AG09319 (cell line): Measurements from ENCODE around the gene KRTAP9-6.
"Not testable (repeated sequence)": the region's sequence is repeated elsewhere in the genome, so short reads cannot be mapped to it uniquely, and the experiment has no call there.

ENCODE experiments used
- DNase-seq: peaks from one replicate; pipeline ENCODE4 v3.0.0-alpha.2; 2010; ENCODE audit warnings: low read depth; ENCODE audit errors: extremely low read depth
- TF ChIP-seq, protein P1 (sequence below): IDR thresholded peaks from 2 replicates; pipeline ENCODE4 v1.5.1; 2011; ENCODE audit warnings: low read depth, mild to moderate bottlenecking, inconsistent platforms, low read length, moderate library complexity

The KRTAP9-6 gene, protein sequence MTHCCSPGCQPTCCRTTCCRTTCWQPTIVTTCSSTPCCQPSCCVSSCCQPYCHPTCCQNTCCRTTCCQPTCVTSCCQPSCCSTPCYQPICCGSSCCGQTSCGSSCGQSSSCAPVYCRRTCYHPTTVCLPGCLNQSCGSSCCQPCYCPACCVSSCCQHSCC

GRCh38 chr17:41265078-41265477, at the start of gene KRTAP9-6:
Gene KRTAP9-6, plus strand, starts transcription at chr17:41265378. Its CDS starts 0 bp downstream, at chr17:41265378.
- TF ChIP-seq, protein P1, sequence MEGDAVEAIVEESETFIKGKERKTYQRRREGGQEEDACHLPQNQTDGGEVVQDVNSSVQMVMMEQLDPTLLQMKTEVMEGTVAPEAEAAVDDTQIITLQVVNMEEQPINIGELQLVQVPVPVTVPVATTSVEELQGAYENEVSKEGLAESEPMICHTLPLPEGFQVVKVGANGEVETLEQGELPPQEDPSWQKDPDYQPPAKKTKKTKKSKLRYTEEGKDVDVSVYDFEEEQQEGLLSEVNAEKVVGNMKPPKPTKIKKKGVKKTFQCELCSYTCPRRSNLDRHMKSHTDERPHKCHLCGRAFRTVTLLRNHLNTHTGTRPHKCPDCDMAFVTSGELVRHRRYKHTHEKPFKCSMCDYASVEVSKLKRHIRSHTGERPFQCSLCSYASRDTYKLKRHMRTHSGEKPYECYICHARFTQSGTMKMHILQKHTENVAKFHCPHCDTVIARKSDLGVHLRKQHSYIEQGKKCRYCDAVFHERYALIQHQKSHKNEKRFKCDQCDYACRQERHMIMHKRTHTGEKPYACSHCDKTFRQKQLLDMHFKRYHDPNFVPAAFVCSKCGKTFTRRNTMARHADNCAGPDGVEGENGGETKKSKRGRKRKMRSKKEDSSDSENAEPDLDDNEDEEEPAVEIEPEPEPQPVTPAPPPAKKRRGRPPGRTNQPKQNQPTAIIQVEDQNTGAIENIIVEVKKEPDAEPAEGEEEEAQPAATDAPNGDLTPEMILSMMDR: no peak
- no peak for DNase-seq

DNA sequence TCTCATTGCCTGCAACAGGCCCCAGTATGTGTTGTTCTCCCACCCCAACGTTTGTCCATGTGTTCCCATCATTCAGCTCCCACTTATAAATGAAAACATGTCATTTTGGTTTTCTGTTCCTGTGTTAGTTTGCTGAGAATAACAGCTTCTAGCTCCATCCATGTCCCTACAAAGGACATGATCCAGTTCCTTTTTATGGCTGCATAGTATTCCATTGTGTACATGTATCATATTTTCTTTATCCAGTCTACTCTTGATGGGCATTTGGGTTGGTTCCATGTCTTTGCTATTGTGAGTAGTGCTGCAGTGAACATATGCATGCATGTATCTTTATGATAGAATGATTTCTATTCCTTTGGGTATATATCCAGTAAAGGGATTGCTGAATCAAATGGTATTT, 49.5 kb upstream of the KRTAP9-6 start:
- DNase-seq: no peak
- TF ChIP-seq, protein P1: no peak

DNA sequence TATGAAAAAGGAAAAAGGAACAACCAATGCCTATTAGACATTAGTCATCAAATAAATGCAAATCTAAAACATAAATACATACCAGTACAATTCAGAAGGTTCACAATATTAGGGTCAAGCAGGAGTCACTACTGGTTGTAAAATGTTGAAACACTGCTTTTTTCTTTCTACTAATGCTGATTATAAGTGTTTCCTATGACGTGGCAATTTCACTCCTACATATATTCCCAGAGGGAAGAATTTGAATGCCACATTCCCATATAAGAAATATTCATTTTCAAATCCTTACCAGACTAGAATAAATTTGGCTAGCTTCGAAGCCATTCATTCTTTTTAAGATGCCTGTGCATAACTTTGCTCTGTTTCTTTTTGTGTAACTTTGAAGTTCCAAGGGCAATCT, 41.4 kb upstream of the KRTAP9-6 start:
- DNase-seq: no peak
- TF ChIP-seq, protein P1: no peak

- TF ChIP-seq, protein P1: no peak
These were observed 39.1 kb upstream of the KRTAP9-6 start for GRCh38 chr17:41226051-41226450.

GRCh38 chr17:41226598-41227095, 38.5 kb upstream of the KRTAP9-6 start, which contains the start of gene KRTAP9-2:
Gene KRTAP9-2, plus strand, starts transcription at chr17:41226648. Its CDS starts 7 bp downstream, at chr17:41226655.
- DNase-seq: not testable (repeated sequence)

More at GRCh38 chr17:41226051-41226450, 39.1 kb upstream of the KRTAP9-6 start:
- DNase-seq: no peak

DNA sequence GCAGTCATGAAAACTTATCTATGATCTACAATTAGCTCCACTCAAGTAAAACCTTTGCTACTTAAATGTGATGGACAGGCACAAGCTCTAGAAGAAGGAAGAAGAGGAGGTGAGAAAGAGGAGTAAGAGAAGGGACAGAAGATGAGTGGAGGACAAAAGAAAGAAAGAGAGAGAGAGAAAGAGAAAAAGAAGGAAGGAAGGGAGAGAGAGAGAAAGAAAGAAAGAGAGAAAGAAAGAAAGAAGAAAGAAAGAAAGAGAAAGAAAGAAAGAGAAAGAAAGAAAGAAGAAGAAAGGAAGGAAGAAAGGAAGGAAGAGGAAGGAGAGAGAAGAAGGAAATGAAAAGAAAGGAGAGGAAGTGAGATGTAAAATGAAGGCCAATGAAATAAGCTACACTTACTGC, 35.1 kb upstream of the KRTAP9-6 start:
- TF ChIP-seq, protein P1: no peak
- DNase-seq: no peak

- TF ChIP-seq, protein P1: no peak
- DNase-seq: no peak
These were observed 33.4 kb upstream of the KRTAP9-6 start for GRCh38 chr17:41231731-41232130.

DNA sequence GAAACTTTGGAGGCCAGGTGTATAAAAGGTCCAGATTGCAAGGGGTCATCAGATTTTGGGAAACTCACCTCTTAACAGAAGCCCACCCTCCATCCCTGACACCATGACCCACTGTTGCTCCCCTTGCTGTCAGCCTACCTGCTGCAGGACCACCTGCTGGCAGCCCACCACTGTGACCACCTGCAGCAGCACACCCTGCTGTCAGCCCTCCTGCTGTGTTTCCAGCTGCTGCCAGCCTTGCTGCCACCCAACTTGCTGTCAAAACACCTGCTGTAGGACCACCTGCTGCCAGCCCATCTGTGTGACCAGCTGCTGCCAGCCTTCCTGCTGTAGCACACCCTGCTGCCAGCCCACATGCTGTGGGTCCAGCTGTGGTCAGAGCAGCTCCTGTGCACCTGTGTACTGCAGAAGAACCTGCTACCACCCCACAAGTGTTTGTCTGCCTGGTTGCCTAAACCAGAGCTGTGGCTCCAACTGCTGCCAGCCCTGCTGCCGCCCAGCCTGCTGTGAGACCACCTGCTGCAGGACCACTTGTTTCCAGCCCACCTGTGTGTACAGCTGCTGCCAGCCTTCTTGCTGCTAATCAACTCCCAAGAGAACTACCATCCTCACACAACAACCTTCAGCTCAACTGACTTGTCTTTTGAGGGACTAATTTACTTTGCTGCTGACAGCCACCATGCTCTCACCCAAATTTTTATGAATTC, 32.6 kb upstream of the KRTAP9-6 start, which contains the start of gene KRTAP9-3:
Gene KRTAP9-3 (plus strand): TSS at position 51 of the 707 bp plus-strand sequence. CDS start 53 bp downstream, at position 104.
- not testable (repeated sequence) for DNase-seq

DNA sequence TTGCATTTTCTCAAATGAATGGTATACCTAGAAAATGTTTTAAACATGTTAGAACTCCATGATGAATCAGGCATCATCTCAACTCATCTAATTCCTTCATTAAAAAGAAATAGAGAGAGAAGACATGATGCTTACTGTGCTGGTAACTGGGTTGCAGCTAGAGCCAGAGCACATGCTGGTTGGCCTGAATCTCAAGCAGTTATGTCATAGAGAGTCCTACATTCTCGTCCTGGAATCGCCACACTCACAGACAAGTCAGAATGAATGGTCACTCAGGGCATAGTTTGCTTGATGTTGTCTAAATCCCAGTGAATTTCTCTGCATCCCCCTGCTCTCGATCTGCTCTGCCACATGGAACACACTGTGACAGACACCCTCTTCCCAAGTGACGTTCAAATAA, 28.1 kb upstream of the KRTAP9-6 start:
- not testable (repeated sequence) for DNase-seq

- not testable (repeated sequence) for DNase-seq
These were observed 27.2 kb upstream of the KRTAP9-6 start, which contains the start of gene KRTAP9-8 for GRCh38 chr17:41237949-41238437. Gene KRTAP9-8, plus strand, starts transcription at chr17:41237999. Its CDS starts 53 bp downstream, at chr17:41238052.

- DNase-seq: not testable (repeated sequence)
These were observed 18.0 kb upstream of the KRTAP9-6 start for GRCh38 chr17:41246995-41247787.
